ENCODE results near the gene DBET.
"Not testable (repeated sequence)": the region's sequence is repeated elsewhere in the genome, so short reads cannot be mapped to it uniquely, and the experiment has no call there.

Gene DBET

DNA sequence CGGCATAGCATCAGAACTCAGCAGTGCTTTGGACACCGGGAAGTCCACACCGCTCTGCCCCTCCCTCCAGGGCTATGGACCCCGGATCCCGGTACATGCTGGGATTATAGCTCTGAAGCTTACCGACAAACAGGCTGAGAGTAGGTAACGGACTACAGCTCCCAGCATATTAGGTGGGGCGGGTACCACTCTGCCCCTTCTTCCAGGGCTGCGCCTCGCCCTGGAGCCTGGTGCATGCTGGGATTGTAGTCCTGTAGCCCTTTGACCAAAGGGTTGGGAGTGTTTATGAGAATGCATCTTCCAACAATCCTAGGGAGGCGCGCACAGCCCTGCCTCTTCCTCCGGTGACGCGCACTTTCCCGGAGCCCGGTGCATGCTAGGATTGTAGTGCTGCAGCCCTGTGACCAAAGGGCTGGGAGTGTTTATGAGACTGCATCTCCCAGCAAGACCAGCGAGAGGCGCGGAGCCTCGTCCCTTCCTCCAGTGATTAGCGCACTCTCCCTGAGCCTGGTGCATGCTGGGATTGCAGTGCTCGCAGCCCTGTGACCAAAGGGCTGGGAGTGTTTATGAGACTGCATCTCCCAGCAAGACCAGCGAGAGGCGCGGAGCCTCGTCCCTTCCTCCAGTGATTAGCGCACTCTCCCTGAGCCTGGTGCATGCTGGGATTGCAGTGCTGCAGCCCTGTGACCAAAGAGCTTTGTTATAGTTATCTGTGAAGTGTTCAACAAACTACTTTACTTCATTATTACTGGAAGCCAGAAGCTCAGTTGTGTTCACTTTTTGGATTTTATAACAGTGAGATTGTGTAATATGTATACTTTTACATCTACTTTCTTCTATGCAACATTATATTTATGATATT is 14.7 kb upstream of the DBET start:
- not testable (repeated sequence) for DNase-seq (ENCODE audit: low read depth in 2 of 2)

DNA sequence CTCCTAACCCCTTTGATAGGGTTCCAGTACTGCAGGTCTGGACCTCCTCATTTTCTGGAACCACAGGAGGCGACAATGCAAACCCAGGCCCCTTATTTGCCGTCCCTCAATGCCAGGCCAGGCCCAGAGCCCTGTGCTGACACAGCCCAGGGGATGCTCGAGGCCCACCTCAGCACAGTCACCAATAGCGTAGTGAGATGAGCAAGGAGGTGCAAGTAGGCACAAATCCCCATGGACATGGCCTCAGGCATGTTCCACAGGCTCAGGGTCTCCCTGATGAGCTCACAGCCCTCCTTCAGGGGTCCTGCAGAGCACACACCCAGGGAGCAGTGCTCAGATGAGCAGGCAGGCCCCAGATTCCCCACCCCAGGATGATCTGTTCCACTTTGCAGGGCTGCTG is 5.3 kb upstream of the DBET start:
- DNase-seq (ENCODE audit: low read depth in 2 of 2), result not testable (repeated sequence)

DNA sequence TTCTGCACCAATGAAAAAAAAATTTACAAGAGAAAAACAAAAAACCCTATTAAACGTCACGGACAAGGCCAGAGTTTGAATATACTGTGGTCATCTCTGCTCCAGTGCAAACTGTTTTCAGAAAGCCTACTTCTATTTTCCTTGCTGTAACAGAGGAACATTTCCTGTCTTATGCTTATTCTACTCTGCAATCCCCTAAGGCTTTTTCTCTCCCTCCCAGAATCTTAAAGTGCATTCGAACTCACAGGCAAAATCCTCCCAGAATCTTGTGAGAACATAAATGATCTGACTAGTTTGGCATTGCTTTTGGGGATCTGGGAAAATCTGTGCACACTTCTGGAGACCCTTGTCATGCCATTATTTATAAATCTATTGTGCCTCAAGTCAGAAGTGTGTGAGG is 503 bp downstream of the DBET start:
- not testable (repeated sequence) for DNase-seq (ENCODE audit: low read depth in 2 of 2)

DNA sequence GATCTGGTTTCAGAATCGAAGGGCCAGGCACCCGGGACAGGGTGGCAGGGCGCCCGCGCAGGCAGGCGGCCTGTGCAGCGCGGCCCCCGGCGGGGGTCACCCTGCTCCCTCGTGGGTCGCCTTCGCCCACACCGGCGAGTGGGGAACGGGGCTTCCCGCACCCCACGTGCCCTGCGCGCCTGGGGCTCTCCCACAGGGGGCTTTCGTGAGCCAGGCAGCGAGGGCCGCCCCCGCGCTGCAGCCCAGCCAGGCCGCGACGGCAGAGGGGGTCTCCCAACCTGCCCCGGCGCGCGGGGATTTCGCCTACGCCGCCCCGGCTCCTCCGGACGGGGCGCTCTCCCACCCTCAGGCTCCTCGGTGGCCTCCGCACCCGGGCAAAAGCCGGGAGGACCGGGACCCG is 4.0 kb downstream of the DBET start:
- DNase-seq (ENCODE audit: low read depth in 2 of 2), result not testable (repeated sequence)

DNA sequence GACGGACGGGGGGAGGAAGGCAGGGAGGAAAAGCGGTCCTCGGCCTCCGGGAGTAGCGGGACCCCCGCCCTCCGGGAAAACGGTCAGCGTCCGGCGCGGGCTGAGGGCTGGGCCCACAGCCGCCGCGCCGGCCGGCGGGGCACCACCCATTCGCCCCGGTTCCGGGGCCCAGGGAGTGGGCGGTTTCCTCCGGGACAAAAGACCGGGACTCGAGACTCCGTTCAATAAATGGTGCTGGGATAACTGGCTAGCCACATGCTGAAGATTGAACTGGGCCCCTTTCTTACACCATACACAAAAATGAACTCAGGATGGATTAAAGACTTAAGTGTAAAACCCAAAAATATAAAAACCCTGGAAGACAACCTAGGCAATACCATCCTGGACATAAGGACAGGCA is 28.8 kb downstream of the DBET start:
- not testable (repeated sequence) for DNase-seq (ENCODE audit: low read depth in 2 of 2)

DNA sequence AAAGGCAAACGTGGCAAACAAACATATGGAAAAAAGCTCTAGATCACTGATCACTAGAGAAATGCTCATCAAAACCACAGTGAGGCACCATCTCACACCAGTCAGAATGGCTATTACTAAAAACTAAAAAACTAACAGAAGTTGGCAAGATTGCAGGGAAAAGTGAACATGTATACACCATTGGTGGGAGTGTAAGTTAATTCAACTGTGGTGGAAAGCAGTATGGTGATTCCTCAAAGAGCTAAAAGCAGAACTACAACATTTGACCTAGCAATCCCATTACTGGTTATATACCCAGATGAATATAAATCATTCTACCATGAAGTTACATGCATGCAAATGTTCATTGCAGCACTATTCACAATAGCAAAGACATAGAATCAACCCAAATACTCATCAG is 29.7 kb downstream of the DBET start:
- not testable (repeated sequence) for DNase-seq (ENCODE audit: low read depth in 2 of 2)

DNA sequence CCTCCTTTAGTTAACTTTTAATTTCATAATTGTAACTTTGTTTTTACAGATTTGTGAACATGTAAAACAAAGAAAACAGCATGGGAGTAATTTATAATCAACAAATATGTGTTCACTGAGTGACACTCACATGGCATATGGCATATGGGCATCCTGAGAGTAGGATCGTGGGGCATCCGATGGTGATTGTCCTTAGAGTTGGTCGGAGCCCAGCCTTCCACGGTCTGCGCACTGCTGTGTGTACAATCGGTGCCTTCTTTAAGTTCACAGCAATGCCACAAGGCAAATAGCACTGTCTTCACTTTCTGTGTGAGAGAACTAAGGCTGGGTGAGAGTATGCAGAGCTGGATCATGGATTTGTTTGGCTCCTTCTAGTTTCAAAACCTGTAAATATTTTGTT is 31.0 kb downstream of the DBET start:
- not testable (repeated sequence) for DNase-seq (ENCODE audit: low read depth in 2 of 2)

DNA sequence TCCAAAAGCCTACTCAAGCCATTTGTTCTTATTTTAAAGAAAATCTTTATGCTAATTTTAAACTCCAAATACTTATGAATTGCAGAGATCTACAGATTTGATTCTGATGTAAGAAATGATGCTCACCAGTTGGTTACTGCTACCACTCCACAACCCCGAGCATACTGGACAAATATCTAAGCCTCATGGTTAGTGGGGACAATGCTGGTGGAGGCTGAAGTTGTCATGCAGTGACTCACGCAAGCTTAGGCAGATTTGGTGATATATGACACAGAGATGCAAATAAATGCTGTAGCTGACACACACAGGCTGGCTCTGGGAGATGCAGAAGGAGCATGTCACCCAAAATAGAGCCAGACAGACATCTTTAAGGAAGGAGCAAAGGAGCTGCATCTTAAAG is 35.3 kb downstream of the DBET start:
- DNase-seq (ENCODE audit: low read depth in 2 of 2), result not testable (repeated sequence)

DNA sequence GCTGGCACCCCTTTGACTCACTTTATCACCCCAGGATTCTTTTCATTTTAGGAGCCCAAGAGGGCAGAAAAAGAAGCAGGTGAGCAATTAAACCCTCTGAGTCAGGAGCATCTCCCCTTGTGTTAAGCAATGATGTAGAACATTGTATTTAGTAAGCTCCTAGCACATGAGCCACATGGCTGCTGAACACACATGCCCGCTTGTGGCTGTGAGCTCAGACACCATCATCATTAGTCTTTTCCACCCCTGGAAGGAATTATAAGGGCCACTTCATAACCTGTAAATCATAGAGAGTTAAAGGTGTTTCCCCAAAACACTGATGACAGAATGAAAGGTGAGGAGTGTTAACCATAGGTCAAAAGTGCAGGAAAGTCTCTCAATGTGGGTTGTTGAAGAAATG is 37.2 kb downstream of the DBET start:
- not testable (repeated sequence) for DNase-seq (ENCODE audit: low read depth in 2 of 2)

DNA sequence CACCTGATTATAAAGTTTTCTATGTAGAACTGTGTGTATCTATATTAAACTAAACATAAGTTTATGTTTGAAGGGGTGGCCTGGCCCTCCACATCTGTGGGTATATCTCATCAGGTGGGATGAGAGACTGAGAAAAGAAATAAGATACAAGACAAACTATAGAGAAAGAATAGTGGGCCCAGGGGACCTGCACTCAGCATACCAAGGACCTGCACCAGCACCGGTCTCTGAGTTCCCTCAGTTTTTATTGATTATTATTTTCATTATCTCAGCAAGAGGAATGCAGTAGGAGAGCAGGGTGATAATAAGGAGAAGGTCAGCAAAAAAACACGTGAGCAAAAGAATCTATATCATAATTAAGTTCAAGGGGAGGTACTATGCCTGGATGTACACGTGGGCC is 41.9 kb downstream of the DBET start:
- not testable (repeated sequence) for DNase-seq (ENCODE audit: low read depth in 2 of 2)

DNA sequence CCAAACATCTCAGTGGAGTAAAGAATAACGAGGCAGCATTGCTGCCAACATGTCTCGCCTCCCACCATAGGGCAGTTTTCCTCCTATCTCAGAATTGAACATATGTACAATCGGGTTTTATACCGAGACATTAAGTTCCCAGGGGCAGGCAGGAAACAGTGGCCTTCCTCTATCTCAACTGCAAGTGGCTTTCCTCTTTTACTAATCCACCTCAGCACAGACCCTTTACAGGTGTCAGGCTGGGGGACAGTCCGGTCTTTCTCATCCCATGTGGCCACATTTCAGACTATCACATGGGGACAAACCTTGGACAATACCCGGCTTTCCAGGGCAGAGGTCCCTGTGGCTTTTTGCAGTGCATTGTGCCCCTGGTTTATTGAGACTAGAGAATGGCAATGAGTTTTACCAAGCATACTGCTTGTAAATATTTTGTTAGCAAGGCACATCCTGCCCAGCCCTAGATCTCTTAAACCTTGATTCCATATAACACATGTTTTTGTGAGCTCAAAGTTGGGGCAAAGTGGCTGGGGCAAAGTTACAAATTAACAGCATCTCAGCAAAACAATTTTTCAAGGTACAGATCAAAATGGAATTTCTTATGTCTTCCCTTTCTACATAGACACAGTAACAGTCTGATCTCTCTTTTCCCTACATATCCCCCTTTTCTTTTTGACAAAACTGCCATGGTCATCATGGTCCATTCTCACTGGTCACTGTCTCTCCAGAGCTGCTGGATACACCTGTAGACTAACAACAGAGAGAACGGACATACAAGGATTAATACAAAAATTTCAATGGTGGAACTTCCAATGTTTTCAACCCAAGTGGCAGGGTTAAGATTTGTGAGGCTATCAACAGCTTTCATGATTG is 42.5 kb downstream of the DBET start:
- not testable (repeated sequence) for DNase-seq (ENCODE audit: low read depth in 2 of 2)

DNA sequence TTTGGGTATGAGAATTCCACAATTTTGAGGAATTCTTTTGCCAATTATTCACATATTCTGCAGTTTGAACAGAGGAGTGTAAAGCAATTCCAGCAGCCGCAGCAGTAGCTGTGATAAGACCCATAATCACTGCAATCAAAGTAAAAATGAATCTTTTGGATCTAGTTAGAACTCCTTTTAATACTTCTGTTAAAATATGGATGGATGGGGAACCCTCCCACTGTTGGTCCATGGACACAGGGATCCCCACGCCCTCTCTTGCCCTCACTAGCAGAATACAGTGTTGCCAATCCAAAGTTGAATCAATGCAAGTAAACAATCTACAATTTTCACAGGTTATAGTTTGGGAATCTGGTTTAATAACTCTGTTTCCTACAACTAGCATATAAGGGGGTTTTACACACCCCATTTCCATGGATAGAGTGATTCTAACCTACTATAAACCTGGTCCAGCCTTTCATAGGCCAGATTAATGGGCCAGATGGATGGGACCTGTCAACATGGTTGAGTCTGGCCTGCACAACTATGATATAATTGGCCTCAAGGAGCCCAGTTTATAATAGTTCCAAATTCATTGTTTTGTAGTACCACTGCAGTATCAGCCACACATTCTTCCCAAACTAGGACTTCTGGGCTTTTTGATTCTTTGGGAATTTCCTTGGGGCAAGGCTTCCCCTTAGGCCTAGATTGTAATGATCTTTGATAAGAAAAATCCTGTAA is 43.6 kb downstream of the DBET start:
- DNase-seq (ENCODE audit: low read depth in 2 of 2), result not testable (repeated sequence)

DNA sequence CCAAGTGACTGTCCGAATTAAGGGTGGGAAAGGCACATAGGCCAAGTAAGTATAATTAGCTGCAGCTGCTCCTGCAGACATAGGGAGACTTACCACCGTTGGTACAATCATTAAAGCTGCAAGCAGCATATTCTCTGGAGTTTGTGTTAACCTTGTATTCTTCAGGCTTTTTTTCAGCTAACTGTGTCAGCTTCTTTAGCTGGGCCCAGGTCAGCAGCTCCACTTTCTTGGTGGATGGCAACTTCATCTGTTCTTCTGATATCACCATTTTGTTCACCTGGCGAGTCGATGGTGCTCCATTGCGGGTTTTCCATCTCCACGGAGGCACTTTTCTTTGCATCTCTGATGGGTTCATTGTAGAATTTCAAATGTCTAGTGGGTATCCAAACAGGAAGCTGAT is 44.5 kb downstream of the DBET start:
- not testable (repeated sequence) for DNase-seq (ENCODE audit: low read depth in 2 of 2)

DNA sequence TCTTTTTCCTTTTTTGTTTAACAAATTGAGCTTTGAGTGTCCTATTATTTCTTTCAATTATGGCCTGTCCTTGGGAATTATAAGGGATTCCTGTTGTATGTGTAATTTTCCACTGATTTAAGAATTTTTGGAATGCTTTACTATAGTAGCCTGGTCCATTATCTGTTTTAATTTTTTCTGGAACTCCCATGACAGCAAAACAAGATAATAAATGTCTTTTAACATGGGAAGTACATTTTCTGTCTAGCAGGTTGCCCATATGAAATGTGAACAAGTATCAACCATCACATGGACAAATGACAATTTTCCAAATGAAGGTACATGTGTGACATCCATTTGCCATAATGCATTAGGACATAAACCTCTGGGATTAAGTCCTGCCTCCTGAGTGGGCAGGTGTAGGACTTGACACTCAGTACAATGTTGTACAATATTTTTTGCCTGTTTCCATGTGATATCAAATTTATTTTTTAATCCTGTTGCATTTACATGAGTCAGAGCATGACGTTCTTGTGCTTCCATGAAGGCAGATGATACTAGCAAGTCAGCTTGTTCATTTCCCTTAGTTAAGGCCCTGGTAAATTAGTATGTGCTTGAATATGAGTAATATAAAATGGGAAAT is 45.2 kb downstream of the DBET start:
- not testable (repeated sequence) for DNase-seq (ENCODE audit: low read depth in 2 of 2)

DNA sequence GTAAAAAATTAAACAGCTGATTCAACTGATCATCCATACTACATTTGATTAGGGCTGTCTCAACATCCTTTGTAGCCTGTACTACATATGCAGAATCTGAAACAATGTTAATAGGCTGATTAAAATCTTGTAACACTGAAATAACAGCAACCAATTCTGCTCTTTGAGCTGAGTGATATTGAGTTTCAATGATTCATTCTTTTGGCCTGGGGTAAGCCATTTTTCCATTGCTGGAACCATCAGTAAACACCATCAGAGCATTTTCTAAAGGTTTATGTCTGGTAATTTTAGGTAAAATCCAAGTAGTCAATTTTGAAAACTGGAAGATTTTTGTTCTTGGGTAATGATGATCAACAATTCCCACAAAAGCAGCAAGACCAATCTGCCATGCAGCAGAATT is 45.7 kb downstream of the DBET start:
- not testable (repeated sequence) for DNase-seq (ENCODE audit: low read depth in 2 of 2)

DNA sequence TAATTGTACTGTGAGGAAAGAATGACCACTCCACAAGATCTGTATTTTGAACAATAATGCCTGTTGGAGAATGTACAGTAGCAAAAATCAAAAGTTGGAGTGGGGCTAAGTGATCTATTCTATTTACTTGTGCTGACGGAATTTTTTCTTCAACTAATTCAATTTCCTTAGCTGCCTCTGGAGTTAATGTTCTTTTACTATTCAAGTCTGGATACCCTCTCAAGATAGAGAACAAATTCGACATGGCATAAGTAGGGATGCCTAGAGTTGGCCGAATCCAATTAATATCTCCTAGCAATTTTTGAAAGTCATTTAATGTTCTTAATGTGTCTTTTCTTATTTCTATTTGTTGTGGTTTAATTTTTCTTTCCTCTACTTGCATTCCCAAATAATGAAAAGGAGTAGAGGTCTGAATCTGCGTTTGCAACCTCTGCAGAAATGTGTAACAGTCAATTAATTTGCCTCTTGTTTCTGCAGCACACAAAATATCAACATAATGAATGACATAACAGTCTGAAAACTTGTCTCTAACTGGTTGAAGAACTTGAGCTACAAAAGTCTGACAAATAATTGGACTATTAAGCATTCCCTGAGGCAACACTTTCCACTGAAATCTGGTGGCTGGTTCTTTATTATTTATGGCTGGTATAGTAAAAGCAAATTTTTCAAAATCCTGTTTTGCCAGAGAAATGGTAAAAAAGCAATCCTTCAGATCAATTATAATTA is 46.4 kb downstream of the DBET start:
- DNase-seq (ENCODE audit: low read depth in 2 of 2), result not testable (repeated sequence)

DNA sequence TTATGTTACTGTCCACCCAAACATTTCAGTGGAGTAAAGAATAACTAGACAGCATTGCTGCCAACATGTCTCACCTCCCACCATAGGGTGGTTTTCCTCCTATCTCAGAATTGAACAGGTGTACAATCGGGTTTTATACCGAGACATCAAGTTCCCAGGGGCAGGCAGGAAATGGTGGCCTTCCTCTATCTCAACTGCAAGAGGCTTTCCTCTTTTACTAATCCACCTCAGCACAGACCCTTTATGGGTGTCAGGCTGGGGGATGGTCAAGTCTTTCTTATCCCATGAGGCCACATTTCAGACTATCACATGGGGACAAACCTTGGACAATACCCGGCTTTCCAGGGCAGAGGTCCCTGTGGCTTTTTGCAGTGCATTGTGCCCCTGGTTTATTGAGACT is 48.6 kb downstream of the DBET start:
- DNase-seq (ENCODE audit: low read depth in 2 of 2), result not testable (repeated sequence)

DNA sequence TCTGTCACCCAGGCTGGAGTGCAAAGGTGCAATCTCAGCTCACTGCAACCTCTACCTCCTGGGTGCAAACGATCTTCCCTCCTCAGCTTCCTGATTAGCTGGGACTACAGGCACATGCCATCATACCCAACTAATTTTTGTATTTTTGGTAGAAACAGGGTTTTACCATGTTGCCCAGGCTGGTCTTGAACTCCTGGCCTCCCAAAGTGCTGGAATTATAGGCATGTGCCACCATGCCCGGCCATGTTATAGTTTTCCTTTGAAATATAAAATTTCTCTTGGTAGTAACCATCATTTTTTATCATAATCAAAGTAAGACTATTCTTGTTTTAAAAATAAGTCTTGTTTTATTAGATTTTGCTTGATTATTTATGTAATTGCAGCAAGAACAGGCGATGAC is 50.7 kb downstream of the DBET start:
- not testable (repeated sequence) for DNase-seq (ENCODE audit: low read depth in 2 of 2)

Measured in stimulated activated CD4-positive, alpha-beta T cell treated with anti-CD3 and anti-CD28 coated beads, Interleukin-15, amount 100 ng/mL, for 48 hours (primary cell).